Activated naive CD8-positive, alpha-beta T cell treated with anti-CD3 and anti-CD28 coated beads for 36 hours (primary cell): ENCODE data around the gene GDAP1L1. TPM values are rescaled to one million over a fixed set of nuclear protein-coding genes. Genes with fewer than 3 reads are reported as not detected.

Source experiments
- DNase-seq: peaks from one replicate; pipeline ENCODE4 v3.0.0; 2021
- H3K27ac Mint-ChIP-seq: one replicate; pipeline ENCODE4 v1.8.0; 2022; ENCODE audit warnings: mild to moderate bottlenecking, moderate library complexity, mixed read lengths
- H3K27me3 Mint-ChIP-seq: one replicate; pipeline ENCODE4 v1.8.0; 2022; ENCODE audit warnings: mild to moderate bottlenecking, mixed read lengths
- H3K36me3 Mint-ChIP-seq: one replicate; pipeline ENCODE4 v1.8.0; 2021; ENCODE audit warnings: mild to moderate bottlenecking, mixed read lengths
- H3K4me1 Mint-ChIP-seq: one replicate; pipeline ENCODE4 v1.8.0; 2021; ENCODE audit warnings: mixed read lengths
- H3K4me3 Mint-ChIP-seq: one replicate; pipeline ENCODE4 v1.8.0; 2022; ENCODE audit warnings: mild to moderate bottlenecking, moderate library complexity, mixed read lengths
- H3K9me3 Mint-ChIP-seq: one replicate; pipeline ENCODE4 v1.8.0; 2022; ENCODE audit warnings: mixed read lengths
- total RNA-seq, 2 experiments: library from RNA; stranded (reverse); gene quantifications; one replicate each; pipeline ENCODE4 v1.2.3, GENCODE V29; 2021

The GDAP1L1 gene
- total RNA-seq: under 1 TPM in 1 of 2 experiments, not detected in 1; 0.12 TPM

- no peak for DNase-seq
- H3K27me3 Mint-ChIP-seq: peaks cover 20% of the 10 kb centered on the region
- peaks cover 4% of the 10 kb centered on the region for H3K4me1 Mint-ChIP-seq
- no peak within 1 kb of the TSS for H3K27ac Mint-ChIP-seq
- H3K4me3 Mint-ChIP-seq: peak within 1 kb of the TSS; percentile 18
- no peaks in the 10 kb centered on the region for H3K9me3 Mint-ChIP-seq
- no peaks in the 10 kb centered on the region for H3K36me3 Mint-ChIP-seq
These were observed at the start of gene GDAP1L1 for GRCh38 chr20:44247131-44247571. GDAP1L1 (plus strand) TSS chr20:44247308; CDS start chr20:44247335, 27 bp downstream.

GRCh38 chr20:44198872-44199271, 48.2 kb upstream of the GDAP1L1 start:
- peak; percentile 47 for DNase-seq
- peaks cover 19% of the 10 kb centered on the region for H3K4me1 Mint-ChIP-seq
- peaks cover 22% of the 10 kb centered on the region for H3K36me3 Mint-ChIP-seq
- H3K27ac Mint-ChIP-seq: peak overlapping the region; percentile 78
- no peaks in the 10 kb centered on the region for H3K27me3 Mint-ChIP-seq
- H3K4me3 Mint-ChIP-seq: peak overlapping the region; percentile 8
- no peaks in the 10 kb centered on the region for H3K9me3 Mint-ChIP-seq

GRCh38 chr20:44199877-44200276, 47.2 kb upstream of the GDAP1L1 start:
- no peaks in the 10 kb centered on the region for H3K9me3 Mint-ChIP-seq
- H3K27ac Mint-ChIP-seq: peak overlapping the region; percentile 78
- H3K36me3 Mint-ChIP-seq: peaks cover 22% of the 10 kb centered on the region
- H3K4me3 Mint-ChIP-seq: no peak overlapping the region
- H3K27me3 Mint-ChIP-seq: no peaks in the 10 kb centered on the region
- no peak for DNase-seq
- H3K4me1 Mint-ChIP-seq: peaks cover 23% of the 10 kb centered on the region

GRCh38 chr20:44200371-44200770, 46.7 kb upstream of the GDAP1L1 start:
- Mint-ChIP-seq H3K9me3 (no peaks in the 10 kb centered on the region), H3K27me3 (no peaks in the 10 kb centered on the region), H3K36me3 (peaks cover 25% of the 10 kb centered on the region), H3K4me1 (peaks cover 23% of the 10 kb centered on the region), H3K27ac (no peak overlapping the region), H3K4me3 (no peak overlapping the region)
- no peak for DNase-seq

- Mint-ChIP-seq H3K27me3 (no peaks in the 10 kb centered on the region), H3K9me3 (no peaks in the 10 kb centered on the region), H3K4me1 (peaks cover 23% of the 10 kb centered on the region), H3K27ac (no peak overlapping the region), H3K4me3 (no peak overlapping the region), H3K36me3 (peaks cover 26% of the 10 kb centered on the region)
- no peak for DNase-seq
These were observed 46.1 kb upstream of the GDAP1L1 start for GRCh38 chr20:44200983-44201382.

GRCh38 chr20:44203161-44203560, 43.9 kb upstream of the GDAP1L1 start:
- no peak overlapping the region for H3K4me3 Mint-ChIP-seq
- H3K4me1 Mint-ChIP-seq: peaks cover 41% of the 10 kb centered on the region
- H3K27ac Mint-ChIP-seq: no peak overlapping the region
- DNase-seq: no peak
- peaks cover 30% of the 10 kb centered on the region for H3K36me3 Mint-ChIP-seq
- H3K9me3 Mint-ChIP-seq: no peaks in the 10 kb centered on the region
- no peaks in the 10 kb centered on the region for H3K27me3 Mint-ChIP-seq

- H3K27ac Mint-ChIP-seq: no peak overlapping the region
- DNase-seq: no peak
- H3K36me3 Mint-ChIP-seq: peaks cover 24% of the 10 kb centered on the region
- H3K4me1 Mint-ChIP-seq: peaks cover 46% of the 10 kb centered on the region
- H3K4me3 Mint-ChIP-seq: no peak overlapping the region
- H3K9me3 Mint-ChIP-seq: no peaks in the 10 kb centered on the region
- H3K27me3 Mint-ChIP-seq: no peaks in the 10 kb centered on the region
These were observed 42.8 kb upstream of the GDAP1L1 start for GRCh38 chr20:44204156-44204831.

GRCh38 chr20:44204832-44205215, 42.3 kb upstream of the GDAP1L1 start:
- Mint-ChIP-seq H3K4me1 (peaks cover 45% of the 10 kb centered on the region), H3K9me3 (no peaks in the 10 kb centered on the region), H3K27ac (no peak overlapping the region), H3K36me3 (peaks cover 20% of the 10 kb centered on the region), H3K4me3 (no peak overlapping the region), H3K27me3 (no peaks in the 10 kb centered on the region)
- no peak for DNase-seq

- Mint-ChIP-seq H3K4me3 (no peak overlapping the region), H3K27me3 (no peaks in the 10 kb centered on the region), H3K4me1 (peaks cover 44% of the 10 kb centered on the region), H3K36me3 (peaks cover 14% of the 10 kb centered on the region), H3K27ac (no peak overlapping the region), H3K9me3 (no peaks in the 10 kb centered on the region)
- no peak for DNase-seq
These were observed 41.0 kb upstream of the GDAP1L1 start for GRCh38 chr20:44206132-44206531.

- Mint-ChIP-seq H3K27me3 (no peaks in the 10 kb centered on the region), H3K9me3 (no peaks in the 10 kb centered on the region), H3K36me3 (peaks cover 10% of the 10 kb centered on the region), H3K4me1 (peaks cover 51% of the 10 kb centered on the region), H3K27ac (peak overlapping the region; percentile 22), H3K4me3 (no peak overlapping the region)
- DNase-seq: no peak
These were observed 39.9 kb upstream of the GDAP1L1 start for GRCh38 chr20:44207126-44207723.

- H3K27ac Mint-ChIP-seq: no peak overlapping the region
- peak overlapping the region; percentile 2 for H3K4me3 Mint-ChIP-seq
- H3K36me3 Mint-ChIP-seq: peaks cover 10% of the 10 kb centered on the region
- no peaks in the 10 kb centered on the region for H3K9me3 Mint-ChIP-seq
- no peaks in the 10 kb centered on the region for H3K27me3 Mint-ChIP-seq
- H3K4me1 Mint-ChIP-seq: peaks cover 54% of the 10 kb centered on the region
- DNase-seq: no peak
These were observed 38.9 kb upstream of the GDAP1L1 start for GRCh38 chr20:44208165-44208564.

- DNase-seq: no peak
- H3K9me3 Mint-ChIP-seq: no peaks in the 10 kb centered on the region
- H3K4me3 Mint-ChIP-seq: peak overlapping the region; percentile 95
- H3K27ac Mint-ChIP-seq: peak overlapping the region; percentile 90
- peaks cover 54% of the 10 kb centered on the region for H3K4me1 Mint-ChIP-seq
- H3K36me3 Mint-ChIP-seq: peaks cover 10% of the 10 kb centered on the region
- H3K27me3 Mint-ChIP-seq: no peaks in the 10 kb centered on the region
These were observed 38.3 kb upstream of the GDAP1L1 start for GRCh38 chr20:44208770-44209169.

GRCh38 chr20:44209686-44210405, 37.3 kb upstream of the GDAP1L1 start:
- peaks cover 10% of the 10 kb centered on the region for H3K36me3 Mint-ChIP-seq
- H3K4me3 Mint-ChIP-seq: peak overlapping the region; percentile 95
- peak; percentile 20 for DNase-seq
- peak overlapping the region; percentile 90 for H3K27ac Mint-ChIP-seq
- H3K4me1 Mint-ChIP-seq: peaks cover 50% of the 10 kb centered on the region
- no peaks in the 10 kb centered on the region for H3K27me3 Mint-ChIP-seq
- H3K9me3 Mint-ChIP-seq: no peaks in the 10 kb centered on the region

- no peaks in the 10 kb centered on the region for H3K9me3 Mint-ChIP-seq
- peak within 1 kb of the TSS; percentile 95 for H3K4me3 Mint-ChIP-seq
- peak; percentile 96 for DNase-seq
- H3K4me1 Mint-ChIP-seq: peaks cover 55% of the 10 kb centered on the region
- H3K27ac Mint-ChIP-seq: peak within 1 kb of the TSS; percentile 93
- H3K36me3 Mint-ChIP-seq: peaks cover 6% of the 10 kb centered on the region
- H3K27me3 Mint-ChIP-seq: no peaks in the 10 kb centered on the region
These were observed 36.5 kb upstream of the GDAP1L1 start, which contains the start of gene OSER1 for GRCh38 chr20:44210406-44211176. OSER1 (minus strand) TSS chr20:44210771; CDS start chr20:44206957, 3,814 bp downstream.
